Stimulated activated CD4-positive, alpha-beta T cell treated with anti-CD3 and anti-CD28 coated beads, Interleukin-12 subunit alpha, Interleukin-12 subunit beta, amount 100 ng/mL, for 24 hours (primary cell): ENCODE measurements around the gene WWOX.

Experiments used
- DNase-seq, 2 experiments: peaks; one replicate each; pipeline ENCODE4 v3.0.0-alpha.2; 2020; ENCODE audit warnings: low read depth in 2 of 2

The WWOX gene

GRCh38 chr16:78352184-78352583 lies 252.7 kb downstream of the WWOX start:
- no peak for DNase-seq

- no peak for DNase-seq
Observed at GRCh38 chr16:78353640-78354275, 254.3 kb downstream of the WWOX start.

DNA sequence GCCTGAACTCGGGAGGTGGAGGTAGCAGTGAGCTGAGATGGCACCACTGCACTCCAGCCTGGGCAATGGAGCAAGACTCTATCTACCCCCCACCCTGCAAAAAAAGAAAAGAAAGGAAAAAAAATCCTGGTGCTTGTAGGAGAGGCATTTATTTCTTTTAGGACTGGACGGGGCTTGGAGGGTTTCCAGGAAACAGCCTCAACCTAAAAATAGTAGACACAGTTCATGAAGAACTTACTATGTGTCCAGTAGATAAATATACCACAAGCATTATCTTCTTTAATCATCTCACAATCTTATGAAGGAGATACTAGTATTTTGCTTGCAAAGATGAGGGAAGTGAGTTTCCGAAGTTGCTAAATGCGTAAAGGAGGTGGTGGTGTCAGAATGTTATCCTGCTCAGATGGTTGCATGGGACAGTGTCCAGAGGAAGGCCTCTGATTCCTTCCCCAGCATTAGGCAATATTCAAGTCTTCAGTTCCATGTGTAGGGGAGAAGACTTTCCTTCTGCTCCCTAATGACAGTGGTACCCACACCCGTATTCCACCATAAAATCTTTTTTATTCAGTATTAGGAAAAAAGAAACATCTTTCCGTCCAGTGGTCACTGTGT lies 263.2 kb downstream of the WWOX start:
- no peak for DNase-seq

- DNase-seq, result no peak
Observed at GRCh38 chr16:78363843-78364555, 264.5 kb downstream of the WWOX start.

GRCh38 chr16:78364556-78364880 lies 265.1 kb downstream of the WWOX start:
- DNase-seq, result no peak

GRCh38 chr16:78365366-78365765 lies 265.9 kb downstream of the WWOX start:
- no peak for DNase-seq

GRCh38 chr16:78368121-78369102 lies 269.0 kb downstream of the WWOX start:
- no peak for DNase-seq

- DNase-seq, result no peak
Observed at GRCh38 chr16:78372277-78372676, 272.8 kb downstream of the WWOX start.

DNA sequence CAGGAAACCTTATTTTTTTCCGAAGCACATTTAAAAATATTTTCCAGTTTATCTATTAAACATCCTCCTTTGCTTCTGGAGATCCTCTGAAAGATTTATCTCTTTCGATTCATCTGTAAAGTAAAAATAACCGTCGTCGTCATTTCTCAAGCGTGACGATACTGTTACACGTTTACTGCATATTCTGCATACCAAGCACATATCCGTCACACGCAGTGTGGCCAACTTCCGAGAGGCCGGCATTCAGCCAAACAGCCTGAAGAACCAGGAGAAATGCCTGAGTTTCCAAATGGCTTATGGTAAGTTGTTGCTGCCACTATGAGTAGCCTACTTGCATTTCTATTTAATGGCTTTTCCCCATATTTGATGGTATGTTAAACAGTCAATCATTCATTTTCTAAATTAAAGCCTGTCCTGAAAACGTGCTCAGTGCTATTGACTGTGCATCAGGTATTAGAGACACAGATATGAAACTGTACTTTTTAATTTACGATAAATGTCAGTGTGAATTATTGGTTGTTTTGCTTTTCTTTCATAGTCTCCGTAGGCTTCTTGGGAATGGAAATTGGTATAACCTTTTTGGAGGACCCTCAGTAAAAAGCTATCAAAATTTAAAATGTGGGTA lies 275.7 kb downstream of the WWOX start:
- DNase-seq, result no peak

DNA sequence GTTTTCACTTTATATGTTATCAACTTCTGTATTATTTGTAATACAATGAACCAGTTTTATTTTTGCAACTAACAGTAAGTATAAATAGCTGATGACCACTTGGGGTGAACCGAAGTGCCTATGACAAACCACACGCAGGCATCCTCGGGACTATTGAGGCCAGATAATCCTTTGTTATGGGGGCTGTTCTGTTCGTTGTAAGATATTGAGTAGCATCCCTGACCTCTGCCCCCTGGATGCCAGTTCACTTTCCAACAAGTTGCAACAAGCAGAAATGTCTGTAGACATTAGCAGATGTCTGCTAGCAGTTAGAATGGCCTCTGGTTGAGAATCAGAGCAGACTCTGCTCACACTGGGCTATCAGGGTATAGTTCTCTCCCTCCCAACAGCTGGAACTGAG lies 277.0 kb downstream of the WWOX start:
- no peak for DNase-seq

- DNase-seq, result no peak
Observed at GRCh38 chr16:78377312-78377711, 277.9 kb downstream of the WWOX start.

DNA sequence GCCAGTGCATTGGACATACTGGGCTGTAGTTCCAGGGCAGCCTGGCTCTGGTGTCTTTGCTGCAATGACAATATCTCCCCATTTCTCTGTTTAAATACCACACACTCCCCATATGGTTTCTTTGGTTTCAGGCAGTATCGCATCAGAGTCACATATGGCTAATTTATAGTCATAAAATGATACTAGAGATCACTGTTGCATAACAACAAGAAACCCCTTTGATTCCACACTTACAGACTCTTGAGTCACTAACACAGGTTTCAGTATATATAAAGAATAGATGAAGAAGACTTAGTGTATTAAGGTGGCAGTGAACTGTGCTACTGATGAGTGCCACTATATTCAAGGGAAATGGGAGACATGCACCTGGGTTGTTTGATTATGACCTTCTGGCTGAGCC lies 281.6 kb downstream of the WWOX start:
- no peak for DNase-seq

GRCh38 chr16:78383118-78383517 lies 283.7 kb downstream of the WWOX start:
- no peak for DNase-seq

- no peak for DNase-seq
Observed at GRCh38 chr16:78385086-78385805, 285.8 kb downstream of the WWOX start.

DNA sequence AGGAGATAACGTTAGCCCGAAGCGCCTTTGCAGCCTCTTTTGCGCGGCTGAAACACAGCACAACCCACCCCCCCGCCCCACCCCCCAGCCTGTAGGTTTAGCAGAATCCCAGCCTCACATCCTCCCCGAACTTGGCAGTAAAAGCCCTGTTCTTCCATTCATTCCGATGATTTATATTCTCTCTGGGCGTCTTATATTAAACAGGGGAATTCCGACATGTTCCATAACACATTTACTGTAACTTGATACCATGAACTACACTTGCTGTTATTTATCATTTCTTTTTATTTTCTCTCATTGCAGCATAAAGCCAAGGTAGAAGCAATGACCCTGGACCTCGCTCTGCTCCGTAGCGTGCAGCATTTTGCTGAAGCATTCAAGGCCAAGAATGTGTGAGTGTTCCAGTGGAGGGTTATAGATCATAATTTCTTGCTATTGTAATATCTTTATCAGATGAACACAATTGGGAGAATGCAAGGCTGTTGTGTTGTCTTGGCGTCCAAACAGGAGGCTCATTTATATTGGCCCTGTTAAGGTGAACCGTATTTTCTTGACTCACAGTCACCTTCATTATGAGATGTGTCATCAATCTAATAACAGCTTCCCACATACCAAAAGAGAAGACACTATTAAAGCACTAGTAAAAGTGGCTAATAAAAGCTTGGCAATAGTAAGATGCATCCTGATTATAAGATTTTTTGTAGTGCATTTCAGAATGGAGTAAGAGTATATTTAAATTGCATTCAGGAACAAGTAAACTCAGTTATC lies 287.3 kb downstream of the WWOX start:
- DNase-seq, result no peak

DNA sequence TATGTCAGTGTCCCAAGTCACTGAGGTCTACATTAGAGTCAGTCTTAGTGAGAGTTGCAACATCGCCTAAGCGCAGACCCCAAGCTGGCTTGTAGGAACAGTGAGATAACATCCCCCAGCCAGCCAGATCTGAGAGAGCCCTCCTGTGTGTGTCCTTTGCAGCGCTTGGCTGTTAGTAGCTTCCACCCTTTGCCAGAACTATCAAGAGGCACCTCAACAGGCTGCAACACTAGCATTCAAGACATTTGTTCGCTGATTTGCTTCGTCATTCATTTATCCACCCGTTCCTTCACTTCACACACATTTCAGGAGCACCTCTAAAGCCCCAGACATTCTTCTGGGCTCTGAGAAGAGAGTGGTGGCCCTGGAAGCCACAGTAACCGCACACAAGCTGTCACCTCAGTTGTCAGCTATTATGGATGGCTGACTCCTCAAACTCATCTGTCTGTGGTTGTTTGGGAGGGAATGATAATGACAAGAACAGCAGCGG lies 289.6 kb downstream of the WWOX start:
- no peak for DNase-seq

DNA sequence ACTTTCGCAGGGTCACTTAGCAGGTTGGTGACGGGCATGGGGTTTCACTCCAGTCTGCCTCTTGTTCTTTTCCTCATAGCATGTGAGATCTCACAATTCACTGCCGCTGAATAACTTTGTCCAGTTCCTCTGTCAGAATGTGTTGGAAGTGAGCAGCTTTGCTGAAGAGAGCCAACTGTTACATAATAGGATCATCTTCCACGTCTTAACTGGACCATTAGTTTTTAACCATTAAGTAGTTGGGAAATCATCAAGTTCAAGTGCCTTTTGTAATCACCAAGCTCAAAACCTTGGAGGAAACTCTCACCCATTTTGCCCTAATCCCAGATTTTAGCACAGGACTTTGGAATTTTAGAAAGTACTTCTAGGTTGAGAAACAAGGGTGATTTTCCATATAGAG lies 290.6 kb downstream of the WWOX start:
- no peak for DNase-seq

DNA sequence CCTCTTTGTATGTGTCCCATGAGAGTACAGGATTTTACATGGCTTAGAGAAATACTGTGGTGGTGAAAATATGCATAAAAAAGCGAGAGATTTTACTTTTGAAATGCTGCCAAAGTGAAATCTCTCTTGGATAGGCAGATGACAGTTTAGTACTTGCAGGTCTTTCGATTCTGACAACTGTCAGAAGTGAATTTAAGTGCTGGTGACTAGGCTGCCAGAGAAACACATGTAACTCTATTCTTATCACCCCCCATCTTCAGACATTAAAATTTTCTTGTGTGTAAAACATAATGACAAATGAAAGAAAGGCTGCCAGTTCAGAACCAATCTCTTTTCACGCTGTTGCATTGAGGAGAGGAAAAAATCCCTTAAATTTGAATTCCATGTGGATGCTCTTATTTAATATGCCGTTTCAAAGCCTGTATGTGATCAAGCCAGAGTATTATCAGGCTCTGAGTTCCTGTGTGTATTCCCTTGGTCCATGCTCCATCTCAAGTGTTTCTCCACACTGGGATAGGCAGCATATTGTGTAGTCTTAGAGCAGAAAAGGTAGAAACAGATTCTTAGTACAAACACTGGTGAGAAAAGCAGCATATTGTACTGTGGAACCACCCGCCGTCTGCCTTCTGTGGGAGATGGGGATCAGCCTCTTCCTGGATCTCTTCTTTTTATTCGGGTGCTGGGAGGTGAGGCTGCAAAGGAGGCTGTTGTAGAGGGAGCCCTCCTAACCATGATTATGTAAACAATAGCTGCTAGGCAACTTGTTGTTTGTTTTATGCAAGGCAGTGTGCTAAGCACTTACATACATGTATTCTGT lies 291.3 kb downstream of the WWOX start:
- no peak for DNase-seq

DNA sequence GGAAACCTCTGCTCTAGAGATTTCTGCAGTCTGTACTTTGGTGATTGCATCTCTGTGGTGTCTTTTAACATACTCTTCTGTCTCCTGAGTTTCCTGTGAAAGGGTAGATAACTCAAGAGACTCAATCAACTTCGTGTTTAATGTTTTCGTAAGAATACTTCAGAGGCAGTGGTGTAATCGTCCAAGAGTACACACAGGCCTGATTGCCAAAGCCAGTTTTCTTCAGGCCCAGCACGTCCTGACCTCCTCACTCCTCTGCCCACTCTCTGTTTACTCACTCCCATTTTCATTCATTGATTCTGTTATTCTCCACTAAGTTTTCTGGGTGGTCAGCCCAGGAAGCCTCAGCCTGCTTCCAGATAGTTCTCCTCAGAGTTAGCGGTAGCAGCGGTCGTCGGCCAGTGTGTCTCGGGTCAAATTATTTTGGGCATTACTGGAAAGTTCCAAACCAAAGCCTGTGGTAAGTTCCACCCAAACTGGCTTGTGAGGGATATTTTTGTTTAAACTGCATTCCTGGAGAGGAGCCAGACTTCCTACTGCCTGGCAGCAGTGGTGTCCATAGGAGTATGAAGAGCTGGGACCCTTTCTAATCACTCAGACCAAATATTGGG lies 293.2 kb downstream of the WWOX start:
- DNase-seq, result no peak
